Stimulated activated CD4-positive, alpha-beta T cell treated with anti-CD3 and anti-CD28 coated beads, Interleukin-12 subunit alpha, Interleukin-12 subunit beta, amount 100 ng/mL, for 24 hours (primary cell): Measurements from ENCODE around the gene TMEM271.
"Not testable (repeated sequence)": the region's sequence is repeated elsewhere in the genome, so short reads cannot be mapped to it uniquely, and the experiment has no call there.

Experiments
- DNase-seq, 2 experiments: peaks; one replicate each; pipeline ENCODE4 v3.0.0-alpha.2; 2020; ENCODE audit warnings: low read depth in 2 of 2

Gene TMEM271

GRCh38 chr4:566035-566434 is 10.1 kb downstream of the TMEM271 start:
- DNase-seq, result no peak

GRCh38 chr4:565614-566013 is 10.5 kb downstream of the TMEM271 start:
- not testable (repeated sequence) for DNase-seq

GRCh38 chr4:562458-562857 is 13.6 kb downstream of the TMEM271 start:
- DNase-seq, result not testable (repeated sequence)

GRCh38 chr4:561426-561825 is 14.7 kb downstream of the TMEM271 start:
- DNase-seq, result no peak

- DNase-seq, result no peak
Measured at GRCh38 chr4:560731-561291, 15.3 kb downstream of the TMEM271 start.

GRCh38 chr4:560061-560460 is 16.0 kb downstream of the TMEM271 start:
- no peak for DNase-seq

- DNase-seq, result no peak
Measured at GRCh38 chr4:555566-556275, 20.4 kb downstream of the TMEM271 start.

- not testable (repeated sequence) for DNase-seq
Measured at GRCh38 chr4:554793-555320, 21.2 kb downstream of the TMEM271 start.

GRCh38 chr4:552019-552418 is 24.1 kb downstream of the TMEM271 start:
- no peak for DNase-seq

GRCh38 chr4:550268-550667 is 25.8 kb downstream of the TMEM271 start:
- DNase-seq, result not testable (repeated sequence)

GRCh38 chr4:548976-549375 is 27.1 kb downstream of the TMEM271 start:
- DNase-seq, result no peak

- no peak for DNase-seq
Measured at GRCh38 chr4:545612-546011, 30.5 kb downstream of the TMEM271 start.

GRCh38 chr4:544386-545105 is 31.5 kb downstream of the TMEM271 start:
- DNase-seq, result no peak

- DNase-seq, result no peak
Measured at GRCh38 chr4:541271-541670, 34.8 kb downstream of the TMEM271 start.

- no peak for DNase-seq
Measured at GRCh38 chr4:538542-539142, 37.5 kb downstream of the TMEM271 start.

GRCh38 chr4:537436-538264 is 38.4 kb downstream of the TMEM271 start:
- DNase-seq, result no peak

GRCh38 chr4:536351-536972 is 39.6 kb downstream of the TMEM271 start:
- DNase-seq, result no peak

- DNase-seq, result no peak
Measured at GRCh38 chr4:535924-536281, 40.2 kb downstream of the TMEM271 start.

- DNase-seq, result no peak
Measured at GRCh38 chr4:535181-535923, 40.7 kb downstream of the TMEM271 start.

- no peak for DNase-seq
Measured at GRCh38 chr4:534576-535151, 41.4 kb downstream of the TMEM271 start.
